Measurements from ENCODE around the gene LPCAT3. TPM values are rescaled to one million over a fixed set of nuclear protein-coding genes. Genes with fewer than 3 reads are reported as not detected.

The LPCAT3 gene
- total RNA-seq, 1 donor from 2014 or later = 42.0 TPM

DNA sequence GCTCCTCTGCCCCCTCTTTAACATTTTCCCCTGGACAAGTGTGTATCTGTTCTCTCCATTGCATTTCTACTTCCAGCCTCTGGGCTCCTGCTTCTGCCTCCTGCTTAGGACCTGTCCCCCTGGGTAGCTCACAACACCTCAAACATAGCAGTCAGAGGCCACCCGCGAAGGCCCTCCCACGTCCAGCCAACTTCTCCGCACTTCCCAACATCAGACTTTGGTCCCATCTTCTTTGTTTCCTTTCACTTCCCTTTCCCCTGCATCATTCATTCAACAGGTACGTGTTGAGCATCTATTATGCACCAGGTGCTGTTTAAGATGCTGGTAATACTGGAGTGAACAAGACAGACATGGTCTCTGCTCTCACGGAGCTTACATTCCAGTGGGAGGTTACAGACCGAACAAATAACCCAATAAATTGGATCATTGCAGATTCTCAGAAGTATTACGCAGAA is 71.3 kb downstream of the LPCAT3 start:
- no peaks in the 10 kb centered on the region for H3K9me3 ChIP-seq
- peaks cover 31% of the 10 kb centered on the region for H3K4me1 ChIP-seq
- no peak for TF ChIP-seq POLR2AphosphoS5 (IDR thresholded peaks at IDR 0.05; ENCODE audit: insufficient read depth in 1 of 2, low read depth in 1 of 2)
- TF ChIP-seq POLR2A (IDR thresholded peaks at IDR 0.05) = no peak
- TF ChIP-seq, protein P1, sequence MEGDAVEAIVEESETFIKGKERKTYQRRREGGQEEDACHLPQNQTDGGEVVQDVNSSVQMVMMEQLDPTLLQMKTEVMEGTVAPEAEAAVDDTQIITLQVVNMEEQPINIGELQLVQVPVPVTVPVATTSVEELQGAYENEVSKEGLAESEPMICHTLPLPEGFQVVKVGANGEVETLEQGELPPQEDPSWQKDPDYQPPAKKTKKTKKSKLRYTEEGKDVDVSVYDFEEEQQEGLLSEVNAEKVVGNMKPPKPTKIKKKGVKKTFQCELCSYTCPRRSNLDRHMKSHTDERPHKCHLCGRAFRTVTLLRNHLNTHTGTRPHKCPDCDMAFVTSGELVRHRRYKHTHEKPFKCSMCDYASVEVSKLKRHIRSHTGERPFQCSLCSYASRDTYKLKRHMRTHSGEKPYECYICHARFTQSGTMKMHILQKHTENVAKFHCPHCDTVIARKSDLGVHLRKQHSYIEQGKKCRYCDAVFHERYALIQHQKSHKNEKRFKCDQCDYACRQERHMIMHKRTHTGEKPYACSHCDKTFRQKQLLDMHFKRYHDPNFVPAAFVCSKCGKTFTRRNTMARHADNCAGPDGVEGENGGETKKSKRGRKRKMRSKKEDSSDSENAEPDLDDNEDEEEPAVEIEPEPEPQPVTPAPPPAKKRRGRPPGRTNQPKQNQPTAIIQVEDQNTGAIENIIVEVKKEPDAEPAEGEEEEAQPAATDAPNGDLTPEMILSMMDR (IDR thresholded peaks at IDR 0.05) = no peak
- H3K36me3 ChIP-seq = no peaks in the 10 kb centered on the region
- H3K27me3 ChIP-seq = no peaks in the 10 kb centered on the region
- no peak for DNase-seq (ENCODE audit: extremely low spot score in 2 of 2)
- intact Hi-C loops (cut with DNase I) = loop anchor here (5.0 kb wide), 1 partner anchor 165 kb away; no protein-coding TSS in a partner anchor
- H3K4me3 ChIP-seq = peak overlapping the region; percentile 27 to 35
- peak overlapping the region; percentile 95 for H3K27ac ChIP-seq

DNA sequence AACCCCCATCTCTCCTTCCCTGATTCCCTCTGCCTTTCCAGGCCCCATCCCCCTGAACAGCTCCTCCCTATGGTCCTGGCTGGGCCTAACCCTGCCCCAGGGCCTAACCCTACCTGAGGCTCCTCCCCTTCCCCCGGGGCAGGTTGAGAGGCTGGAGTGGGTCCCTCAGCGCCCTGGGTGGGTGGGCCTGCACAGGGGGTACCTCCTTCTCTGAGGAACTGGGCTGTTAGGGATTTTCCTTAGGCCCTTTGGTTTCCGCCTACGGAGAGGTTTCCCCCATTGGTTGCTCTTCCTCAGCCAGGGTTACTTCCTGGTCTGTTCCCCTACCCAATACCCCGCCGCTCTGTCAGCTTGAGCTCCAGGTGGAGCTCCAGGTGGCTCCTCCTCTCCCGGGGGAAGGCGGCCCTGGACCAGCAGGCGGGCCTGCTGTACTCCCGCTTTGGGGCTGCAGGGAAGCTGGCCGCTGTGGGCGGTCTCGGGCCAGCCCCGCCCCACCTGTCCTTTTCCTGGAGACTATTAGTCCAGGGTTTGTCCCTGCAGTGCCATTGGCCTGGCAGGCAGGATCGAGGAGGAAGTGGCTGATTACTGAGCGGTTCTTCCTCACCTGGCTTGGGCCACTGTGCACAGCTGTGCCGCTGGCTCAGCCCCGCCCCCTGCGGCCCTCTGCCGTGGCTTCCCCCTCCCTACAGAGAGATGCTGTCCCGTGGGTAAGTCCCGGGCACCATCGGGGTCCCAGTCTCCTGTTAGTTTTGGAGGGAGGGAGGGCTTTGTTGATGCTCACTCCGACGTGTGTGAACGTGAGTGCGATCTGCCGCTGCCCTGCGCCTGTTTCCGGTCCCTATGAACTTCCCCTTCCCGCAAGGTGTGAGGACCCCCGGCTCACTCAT is 72.0 kb downstream of the LPCAT3 start:
- peak overlapping the region; percentile 95 for H3K27ac ChIP-seq
- DNase-seq (ENCODE audit: extremely low spot score in 2 of 2) = no peak
- H3K36me3 ChIP-seq = no peaks in the 10 kb centered on the region
- no peaks in the 10 kb centered on the region for H3K9me3 ChIP-seq
- H3K4me3 ChIP-seq = peak overlapping the region; percentile 27 to 35
- peaks cover 31% of the 10 kb centered on the region for H3K4me1 ChIP-seq
- intact Hi-C loops (cut with DNase I) = loop anchor here (5.0 kb wide), 1 partner anchor 166 kb away; no protein-coding TSS in a partner anchor
- TF ChIP-seq POLR2A (IDR thresholded peaks at IDR 0.05) (no peak), POLR2AphosphoS5 (IDR thresholded peaks at IDR 0.05; ENCODE audit: insufficient read depth in 1 of 2, low read depth in 1 of 2) (peak; percentile 77 to 78)
- TF ChIP-seq, protein P1 (IDR thresholded peaks at IDR 0.05) = no peak
- no peaks in the 10 kb centered on the region for H3K27me3 ChIP-seq

DNA sequence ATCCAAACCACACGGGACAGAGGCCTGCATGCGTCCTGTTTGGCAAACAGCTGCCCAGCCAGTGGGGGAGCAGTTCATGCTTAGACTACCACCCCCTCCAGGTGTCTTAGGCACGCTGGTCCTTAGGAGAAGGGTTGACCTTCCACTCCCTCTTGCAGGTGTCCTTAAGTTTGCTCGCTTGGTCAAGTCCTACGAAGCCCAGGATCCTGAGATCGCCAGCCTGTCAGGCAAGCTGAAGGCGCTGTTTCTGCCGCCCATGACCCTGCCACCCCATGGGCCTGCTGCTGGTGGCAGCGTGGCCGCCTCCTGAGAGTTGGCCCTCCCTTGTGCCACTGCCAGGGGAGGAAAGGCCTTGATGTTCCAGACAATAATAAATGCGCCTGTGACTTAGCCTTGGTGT is 72.7 kb downstream of the LPCAT3 start:
- no peak for DNase-seq (ENCODE audit: extremely low spot score in 2 of 2)
- Histone ChIP-seq H3K27ac (peak overlapping the region; percentile 95), H3K27me3 (no peaks in the 10 kb centered on the region), H3K36me3 (no peaks in the 10 kb centered on the region), H3K9me3 (no peaks in the 10 kb centered on the region), H3K4me1 (peaks cover 31% of the 10 kb centered on the region), H3K4me3 (peak overlapping the region in 1 of 2 donors; percentile 27)
- no peak for TF ChIP-seq POLR2A (IDR thresholded peaks at IDR 0.05)
- no peak for TF ChIP-seq POLR2AphosphoS5 (IDR thresholded peaks at IDR 0.05; ENCODE audit: insufficient read depth in 1 of 2, low read depth in 1 of 2)
- TF ChIP-seq, protein P1 (IDR thresholded peaks at IDR 0.05) = no peak
- intact Hi-C loops (cut with DNase I) = loop anchor here (5.0 kb wide), 1 partner anchor 167 kb away; no protein-coding TSS in a partner anchor

DNA sequence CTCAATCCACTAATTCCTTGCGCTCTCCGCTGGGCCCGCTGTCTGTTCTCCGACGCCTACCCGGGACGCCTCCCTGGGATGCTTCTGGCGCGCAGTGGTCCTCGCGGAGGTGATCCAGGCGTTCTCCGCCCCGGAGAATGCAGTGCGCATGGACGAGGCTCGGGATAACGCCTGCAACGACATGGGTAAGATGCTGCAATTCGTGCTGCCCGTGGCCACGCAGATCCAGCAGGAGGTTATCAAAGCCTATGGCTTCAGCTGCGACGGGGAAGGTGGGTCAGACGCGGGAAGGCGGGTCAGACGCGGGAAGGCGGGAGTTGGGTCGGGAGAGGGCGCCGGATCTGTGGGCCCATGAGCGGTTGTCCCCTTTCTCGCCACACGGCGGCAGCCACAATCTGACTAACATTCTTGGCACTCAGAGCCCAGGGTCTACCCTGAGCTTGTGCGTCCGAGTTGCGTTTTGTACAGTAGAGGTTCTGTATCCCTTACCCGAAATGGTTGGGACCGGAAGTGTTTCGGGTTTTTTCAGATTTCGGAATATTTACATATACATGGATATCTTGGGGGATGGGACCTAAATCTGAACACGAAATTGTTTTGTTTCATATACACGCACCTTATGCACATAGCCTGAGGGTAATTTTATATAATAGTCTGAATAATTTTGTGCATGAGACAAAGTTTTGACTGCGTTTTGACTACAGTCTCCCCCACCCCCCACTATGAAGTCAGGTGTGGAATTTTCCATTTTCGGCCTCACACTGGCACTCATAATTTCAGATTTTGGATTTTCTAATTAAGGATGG is 73.7 kb downstream of the LPCAT3 start:
- peaks cover 34% of the 10 kb centered on the region for H3K4me1 ChIP-seq
- H3K9me3 ChIP-seq = no peaks in the 10 kb centered on the region
- peak overlapping the region; percentile 56 to 73 for H3K4me3 ChIP-seq
- intact Hi-C loops (cut with DNase I) = loop anchor here (5.0 kb wide), 2 partner anchors 148 to 168 kb away; partner anchors contain the start of gene C1R
- H3K36me3 ChIP-seq = no peaks in the 10 kb centered on the region
- no peaks in the 10 kb centered on the region for H3K27me3 ChIP-seq
- peak in 1 of 2 donors; percentile 97 for DNase-seq (ENCODE audit: extremely low spot score in 2 of 2)
- H3K27ac ChIP-seq = peak overlapping the region; percentile 95
- TF ChIP-seq POLR2AphosphoS5 (IDR thresholded peaks at IDR 0.05; ENCODE audit: insufficient read depth in 1 of 2, low read depth in 1 of 2) = peak; percentile 35 to 88
- TF ChIP-seq, protein P1 (IDR thresholded peaks at IDR 0.05) = peak; percentile 54 to 98 (median 73)
- peak in 1 of 2 donors; percentile 40 for TF ChIP-seq POLR2A (IDR thresholded peaks at IDR 0.05)
